NCI-H460 (cell line): ENCODE measurements around the gene ADIPOQ. TPM values are rescaled to one million over a fixed set of nuclear protein-coding genes. Genes with fewer than 3 reads are reported as not detected.
"Not testable (repeated sequence)": the region's sequence is repeated elsewhere in the genome, so short reads cannot be mapped to it uniquely, and the experiment has no call there.

Experiments used
- DNase-seq: peaks from one replicate; pipeline ENCODE4 v3.0.0-alpha.2; 2016; ENCODE audit warnings: low read depth; ENCODE audit errors: extremely low read depth
- total RNA-seq: library from RNA; depleted of rRNA; stranded (reverse); fragments of >200 nt; shearing (Covaris generic); gene quantifications from 2 replicates; pipeline ENCODE4 v1.2.3, GENCODE V29; 2014

The ADIPOQ gene
- total RNA-seq, 1 experiment from 2014 or later: not detected

DNA sequence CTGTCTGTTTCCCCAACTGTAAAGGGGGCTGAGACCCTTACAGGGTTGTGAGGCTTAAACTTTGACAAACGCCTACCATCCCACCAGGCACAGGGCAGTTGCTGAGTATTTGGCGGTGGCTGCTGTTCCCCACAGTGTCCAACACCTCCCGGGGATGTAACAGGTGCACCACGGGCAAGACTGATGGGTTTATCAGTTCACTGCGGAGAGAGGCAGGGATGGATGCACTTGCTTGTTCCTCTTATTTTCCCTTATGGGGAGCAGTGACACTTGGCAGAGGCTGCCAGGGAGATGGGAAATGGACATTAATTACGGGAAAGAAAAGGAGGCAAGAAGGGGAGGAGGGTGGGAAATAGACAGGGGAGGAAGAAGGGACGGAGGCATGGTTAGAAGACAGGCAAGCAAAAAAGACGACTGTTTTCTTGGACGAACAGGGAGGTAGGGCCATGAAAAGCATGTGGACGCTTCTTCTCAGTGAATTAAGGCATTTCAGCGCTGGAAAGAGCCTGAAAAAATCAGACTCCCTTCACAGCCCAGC lies 16.6 kb upstream of the ADIPOQ start:
- DNase-seq: no peak

DNA sequence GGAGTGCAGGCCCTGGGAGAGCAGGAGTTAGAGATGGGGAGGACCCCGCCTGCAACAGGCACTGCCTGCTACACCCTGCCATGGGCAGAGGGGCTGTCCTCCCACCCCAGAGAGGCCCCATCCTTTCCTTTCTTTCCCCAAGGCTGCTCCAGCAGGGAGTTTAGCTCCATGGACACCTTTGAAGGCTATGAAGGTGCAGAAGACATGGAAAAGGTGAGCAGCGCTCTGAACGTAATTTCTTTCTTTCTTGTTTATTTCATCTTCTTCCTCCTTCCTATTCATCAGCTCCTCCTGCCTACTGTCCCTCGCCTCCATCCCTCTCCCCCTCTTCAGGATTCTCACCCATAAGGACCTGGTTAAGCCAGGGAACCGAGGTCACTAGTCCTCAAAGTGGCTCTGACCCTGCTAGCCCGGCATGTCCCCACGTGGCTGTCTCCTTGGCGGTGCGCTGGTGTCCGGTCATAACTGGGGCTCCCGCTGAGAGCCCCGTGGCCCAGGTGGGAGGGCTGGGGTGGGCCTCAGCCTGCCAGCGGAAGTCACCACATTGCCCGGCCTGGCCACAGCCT lies 16.0 kb upstream of the ADIPOQ start:
- no peak for DNase-seq

DNA sequence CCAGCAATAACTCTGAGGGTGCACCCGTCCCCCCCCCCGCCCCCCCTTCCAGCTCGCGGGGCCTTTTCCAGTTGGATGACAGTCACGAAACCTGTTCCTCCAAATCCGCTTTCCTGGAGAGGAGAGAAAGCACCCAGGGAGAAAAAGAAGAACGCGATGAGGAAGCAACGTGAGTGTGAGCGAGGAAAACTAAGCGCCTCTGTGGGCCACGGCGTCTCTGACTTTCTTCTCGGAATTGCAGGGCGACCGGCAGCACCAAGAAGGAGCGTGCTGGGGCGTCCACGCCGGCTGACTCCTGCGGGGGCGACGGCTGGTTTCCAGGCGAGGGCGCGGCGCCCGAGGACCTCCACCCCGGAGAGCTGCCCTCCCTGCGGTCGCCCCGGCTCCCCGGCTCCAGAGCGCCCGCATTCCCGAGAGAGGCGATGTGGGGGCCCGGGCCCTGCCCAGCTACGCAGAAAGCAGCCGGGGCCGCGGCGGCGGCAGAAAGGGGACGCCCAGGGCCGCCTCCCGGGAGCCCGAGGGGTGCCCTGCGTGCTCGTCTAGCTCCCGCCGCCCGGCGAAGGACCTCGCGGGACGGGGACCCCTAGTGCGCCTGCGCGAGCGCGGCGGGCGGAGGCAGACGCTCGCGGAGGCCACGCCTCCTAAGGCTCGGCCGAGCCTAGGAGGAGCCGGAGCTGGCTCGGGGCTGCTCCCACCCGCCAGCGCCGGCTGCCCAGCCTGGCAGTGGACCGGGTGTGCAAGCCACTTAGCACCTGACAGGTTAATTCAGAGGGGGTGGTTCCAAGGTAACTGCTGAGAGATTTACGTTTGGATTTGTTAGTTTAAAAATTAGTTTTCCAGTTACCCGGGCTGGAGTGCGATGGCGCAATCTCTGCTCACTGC lies 15.3 kb upstream of the ADIPOQ start:
- DNase-seq: peak; percentile 72

DNA sequence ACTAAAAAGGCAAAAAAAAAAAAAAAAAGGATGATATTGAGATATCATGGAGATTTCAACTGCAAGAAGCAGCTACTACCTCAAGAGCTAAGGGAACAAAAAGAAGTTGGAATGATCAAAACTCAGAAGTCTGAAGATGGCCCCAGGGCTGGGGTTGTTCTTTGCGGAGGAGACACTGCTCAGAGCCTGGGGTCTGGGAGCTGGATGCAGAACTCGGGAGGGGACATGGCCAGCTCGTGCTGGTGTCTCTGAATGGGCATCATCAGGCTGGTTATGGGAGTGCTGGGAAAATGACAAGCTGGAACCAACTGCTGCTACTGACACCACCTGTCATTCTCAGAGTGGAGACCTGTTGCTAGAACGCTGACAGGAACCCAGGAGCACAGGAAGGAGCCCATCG lies 14.2 kb upstream of the ADIPOQ start:
- DNase-seq: no peak

DNA sequence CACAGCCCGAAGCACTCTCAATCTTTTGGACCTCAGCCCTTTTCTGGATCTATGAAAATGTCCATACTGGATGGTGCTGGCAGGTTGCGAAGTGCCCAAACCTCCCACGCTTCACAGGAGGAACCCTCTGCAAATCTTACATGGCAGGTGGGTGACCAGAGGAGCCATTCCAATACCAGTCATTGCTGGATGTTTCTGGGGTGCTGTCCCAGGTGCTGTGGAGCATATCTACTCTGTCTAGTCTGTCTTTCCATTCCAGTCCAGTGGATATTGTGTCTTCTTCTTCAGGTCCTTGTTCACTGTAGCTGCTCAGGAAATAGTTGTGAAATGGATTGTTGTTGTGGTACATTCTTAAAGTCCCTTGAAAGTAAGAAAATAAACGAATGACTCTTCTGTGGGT lies 10.7 kb upstream of the ADIPOQ start:
- no peak for DNase-seq

DNA sequence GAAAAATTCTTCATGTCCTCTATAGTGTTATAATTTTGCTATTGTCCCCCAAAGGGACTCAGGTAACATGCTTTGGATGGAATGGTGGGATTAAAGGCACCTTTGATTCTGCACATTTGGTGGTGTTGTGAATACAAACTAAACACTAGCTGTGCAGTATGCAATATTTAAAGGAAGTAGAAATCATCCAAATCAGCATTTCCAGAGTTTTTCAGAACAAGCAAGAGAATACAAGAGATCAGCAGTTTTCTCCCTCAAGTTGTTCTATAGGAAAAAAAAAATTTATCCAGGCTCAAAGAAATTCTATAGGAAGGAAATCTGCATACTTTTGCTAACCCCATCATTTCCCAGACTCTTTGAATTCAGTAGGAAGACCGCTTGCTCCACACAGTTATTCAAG lies 10.2 kb upstream of the ADIPOQ start:
- no peak for DNase-seq

DNA sequence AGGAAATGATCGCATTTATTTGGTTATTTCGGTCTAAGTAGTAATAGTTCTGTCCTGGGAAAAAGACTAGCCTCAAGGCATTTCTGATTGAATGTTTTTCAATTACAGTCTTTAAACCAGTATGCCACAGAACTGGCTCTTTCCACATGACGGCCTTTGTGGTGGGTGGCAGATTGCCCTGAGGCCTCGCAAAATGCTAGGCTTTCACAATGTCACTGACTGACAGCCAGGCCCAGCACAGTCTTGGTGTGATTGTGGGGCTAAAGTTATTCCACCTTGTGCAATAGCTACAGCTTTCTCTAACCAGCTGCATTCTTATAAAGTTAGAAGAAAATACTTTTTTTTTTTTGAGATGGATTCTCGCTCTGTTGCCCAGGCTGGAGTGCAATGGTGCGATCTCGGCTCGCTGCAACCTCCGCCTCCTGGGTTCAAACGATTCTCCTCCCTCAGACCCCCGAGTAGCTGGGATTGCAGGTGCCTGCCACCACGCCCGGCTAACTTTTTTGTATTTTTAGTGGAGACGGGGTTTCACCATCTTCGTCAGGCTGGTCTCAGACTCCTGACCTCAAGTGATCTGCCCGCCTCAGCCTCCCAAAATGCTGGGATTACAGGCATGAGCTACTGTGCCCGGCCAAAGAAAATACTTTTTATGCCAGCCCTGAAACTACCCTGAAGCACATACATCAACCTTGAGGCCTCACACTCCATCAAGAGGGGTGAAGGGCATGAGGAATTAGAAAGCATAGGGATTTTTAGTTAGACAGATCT lies 2.5 kb upstream of the ADIPOQ start:
- no peak for DNase-seq

DNA sequence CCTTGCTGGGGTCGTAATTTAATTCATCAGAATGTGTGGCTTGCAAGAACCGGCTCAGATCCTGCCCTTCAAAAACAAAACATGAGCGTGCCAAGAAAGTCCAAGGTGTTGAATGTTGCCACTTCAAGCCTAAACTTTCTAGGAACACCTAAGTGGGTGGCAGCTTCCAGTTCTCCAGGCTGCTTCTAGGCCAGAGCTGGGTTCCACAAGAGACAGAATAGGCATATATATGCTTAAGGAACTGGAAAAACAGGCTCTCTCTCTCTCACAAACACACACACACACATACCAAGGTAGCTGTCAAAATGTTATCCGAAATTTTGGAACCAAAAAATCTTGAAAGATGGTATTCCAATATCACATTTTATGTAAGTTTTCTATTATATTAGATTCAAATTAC lies 890 bp upstream of the ADIPOQ start:
- no peak for DNase-seq

DNA sequence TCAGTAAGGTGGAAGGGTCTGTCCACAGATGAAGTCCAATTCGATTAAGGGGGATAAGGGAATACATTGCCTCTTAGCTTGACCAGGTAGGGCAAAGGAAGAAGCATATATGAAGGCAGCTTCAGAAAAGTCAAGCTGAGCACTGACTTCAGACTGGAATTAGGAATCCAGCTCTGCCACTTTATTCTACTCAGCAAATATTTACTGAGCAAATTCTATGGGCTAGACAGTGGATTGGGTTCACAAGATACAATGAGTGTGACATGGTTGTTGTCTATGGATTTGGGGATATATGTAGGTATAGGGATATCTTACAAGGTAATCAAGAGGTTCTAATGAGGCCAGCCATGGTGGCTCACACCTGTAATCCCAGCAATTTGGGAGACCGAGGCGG lies 526 bp downstream of the ADIPOQ start:
- no peak for DNase-seq

DNA sequence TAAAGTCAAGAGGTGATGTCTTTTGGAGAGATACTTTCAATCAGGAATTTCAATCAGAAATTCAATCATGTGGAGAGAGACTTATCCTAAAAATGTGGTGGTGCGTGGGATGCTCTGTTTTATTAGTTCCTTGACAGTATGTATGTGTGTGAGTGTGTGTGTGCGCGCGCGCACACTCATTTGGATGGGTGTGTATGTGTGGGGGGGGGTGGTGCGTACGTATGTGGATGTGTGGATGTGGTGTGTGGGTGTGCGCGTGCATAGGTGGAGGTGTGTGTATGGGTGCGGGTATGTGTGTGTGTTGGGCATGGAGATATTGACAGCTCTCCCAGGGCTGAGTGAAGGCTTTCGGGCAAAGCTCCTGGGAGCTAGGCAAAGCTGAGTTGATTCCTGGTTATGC lies 2.4 kb downstream of the ADIPOQ start:
- no peak for DNase-seq

DNA sequence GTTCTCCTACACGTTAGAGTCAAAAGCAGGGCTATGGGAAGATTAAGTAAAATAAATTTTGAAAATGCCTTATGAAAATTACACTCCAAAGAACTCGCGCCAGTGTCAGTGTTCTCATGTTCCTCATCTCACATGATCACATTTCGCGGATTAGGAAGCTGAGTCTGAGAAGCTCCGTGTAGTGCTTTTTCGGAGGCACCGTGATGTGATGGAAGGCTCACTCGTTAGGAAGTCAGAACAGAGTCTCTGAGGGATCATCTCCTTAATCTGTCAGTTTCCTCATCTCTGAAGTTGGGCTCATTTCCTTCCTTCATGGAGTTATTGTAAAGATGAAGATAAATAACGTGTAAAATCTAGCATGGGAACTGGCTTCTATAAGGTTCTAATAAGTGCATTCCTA lies 3.2 kb downstream of the ADIPOQ start:
- no peak for DNase-seq

DNA sequence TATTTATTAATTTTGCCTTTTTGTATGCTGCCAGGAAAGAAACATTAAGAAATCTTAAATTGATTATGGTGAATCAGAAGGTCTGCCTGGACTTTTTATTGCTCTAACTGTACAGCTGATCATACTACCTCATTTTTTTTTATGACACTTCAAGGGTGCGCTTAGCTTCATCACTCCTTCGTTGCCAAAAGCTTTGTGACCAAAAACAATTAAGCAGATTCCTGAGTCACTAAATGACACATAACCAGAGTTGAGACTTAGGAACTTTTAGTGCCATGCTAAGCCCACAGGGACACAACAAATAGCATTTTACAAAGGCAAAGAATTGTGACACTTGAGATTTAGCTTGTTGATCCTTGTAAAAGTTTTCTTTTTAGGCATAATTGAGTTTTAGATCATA lies 4.9 kb downstream of the ADIPOQ start:
- no peak for DNase-seq

DNA sequence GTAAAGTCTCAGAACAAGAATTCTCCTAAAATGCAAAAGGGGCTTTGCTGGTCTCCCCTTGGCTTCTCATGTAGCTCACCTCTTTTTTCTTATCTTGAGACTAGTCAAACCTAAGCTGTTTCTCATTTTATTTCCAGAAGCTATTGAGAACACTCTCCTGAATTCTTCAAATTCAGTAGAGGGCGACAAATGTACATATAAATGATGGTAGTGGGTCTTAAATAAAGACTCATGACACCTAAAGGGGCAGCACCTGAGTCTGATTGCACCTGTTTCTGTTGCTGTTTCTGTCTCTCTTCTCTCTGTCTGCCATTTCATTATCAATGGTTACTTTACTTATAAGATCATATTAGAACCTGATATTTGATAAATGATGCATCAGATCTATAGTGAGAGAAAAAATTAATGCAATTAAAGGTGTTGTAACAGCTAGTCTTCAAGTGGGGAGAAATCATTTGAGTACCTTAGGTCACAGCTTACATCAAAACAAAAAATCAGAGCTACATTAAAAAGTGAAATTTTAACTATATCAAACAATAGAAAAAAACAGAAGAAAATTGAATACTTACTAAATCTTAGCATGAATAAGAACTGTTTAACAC lies 7.0 kb downstream of the ADIPOQ start:
- DNase-seq: peak; percentile 43

DNA sequence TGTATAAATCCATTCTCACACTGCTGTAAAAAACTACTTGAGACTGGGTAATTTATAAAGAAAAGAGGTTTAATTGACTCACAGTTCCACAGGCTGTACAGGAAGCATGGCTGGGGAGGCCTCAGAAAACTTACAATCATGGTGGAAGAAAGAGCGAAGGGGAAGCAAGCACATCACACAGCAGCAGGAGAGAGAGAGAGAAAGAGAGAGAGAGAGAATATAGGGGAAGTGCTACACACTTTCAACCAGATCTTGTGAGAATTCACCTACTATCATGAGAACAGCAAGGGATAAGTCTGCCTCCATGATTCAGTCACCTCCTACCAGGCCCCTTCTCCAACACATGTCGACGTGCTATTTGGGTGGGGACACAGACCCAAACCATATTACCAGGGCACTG lies 9.3 kb downstream of the ADIPOQ start:
- not testable (repeated sequence) for DNase-seq

DNA sequence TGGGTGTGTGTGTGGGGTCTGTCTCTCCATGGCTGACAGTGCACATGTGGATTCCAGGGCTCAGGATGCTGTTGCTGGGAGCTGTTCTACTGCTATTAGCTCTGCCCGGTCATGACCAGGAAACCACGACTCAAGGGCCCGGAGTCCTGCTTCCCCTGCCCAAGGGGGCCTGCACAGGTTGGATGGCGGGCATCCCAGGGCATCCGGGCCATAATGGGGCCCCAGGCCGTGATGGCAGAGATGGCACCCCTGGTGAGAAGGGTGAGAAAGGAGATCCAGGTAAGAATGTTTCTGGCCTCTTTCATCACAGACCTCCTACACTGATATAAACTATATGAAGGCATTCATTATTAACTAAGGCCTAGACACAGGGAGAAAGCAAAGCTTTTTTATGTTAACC lies 10.5 kb downstream of the ADIPOQ start:
- DNase-seq: no peak

DNA sequence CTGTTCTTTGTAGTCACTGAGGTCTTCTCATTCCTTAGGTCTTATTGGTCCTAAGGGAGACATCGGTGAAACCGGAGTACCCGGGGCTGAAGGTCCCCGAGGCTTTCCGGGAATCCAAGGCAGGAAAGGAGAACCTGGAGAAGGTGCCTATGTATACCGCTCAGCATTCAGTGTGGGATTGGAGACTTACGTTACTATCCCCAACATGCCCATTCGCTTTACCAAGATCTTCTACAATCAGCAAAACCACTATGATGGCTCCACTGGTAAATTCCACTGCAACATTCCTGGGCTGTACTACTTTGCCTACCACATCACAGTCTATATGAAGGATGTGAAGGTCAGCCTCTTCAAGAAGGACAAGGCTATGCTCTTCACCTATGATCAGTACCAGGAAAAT lies 11.6 kb downstream of the ADIPOQ start:
- DNase-seq: no peak

DNA sequence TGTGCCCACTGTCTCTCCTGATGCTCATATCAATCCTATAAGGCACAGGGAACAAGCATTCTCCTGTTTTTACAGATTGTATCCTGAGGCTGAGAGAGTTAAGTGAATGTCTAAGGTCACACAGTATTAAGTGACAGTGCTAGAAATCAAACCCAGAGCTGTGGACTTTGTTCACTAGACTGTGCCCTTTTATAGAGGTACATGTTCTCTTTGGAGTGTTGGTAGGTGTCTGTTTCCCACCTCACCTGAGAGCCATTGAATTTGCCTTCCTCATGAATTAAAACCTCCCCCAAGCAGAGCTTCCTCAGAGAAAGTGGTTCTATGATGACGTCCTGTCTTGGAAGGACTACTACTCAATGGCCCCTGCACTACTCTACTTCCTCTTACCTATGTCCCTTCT lies 12.4 kb downstream of the ADIPOQ start:
- DNase-seq: no peak

DNA sequence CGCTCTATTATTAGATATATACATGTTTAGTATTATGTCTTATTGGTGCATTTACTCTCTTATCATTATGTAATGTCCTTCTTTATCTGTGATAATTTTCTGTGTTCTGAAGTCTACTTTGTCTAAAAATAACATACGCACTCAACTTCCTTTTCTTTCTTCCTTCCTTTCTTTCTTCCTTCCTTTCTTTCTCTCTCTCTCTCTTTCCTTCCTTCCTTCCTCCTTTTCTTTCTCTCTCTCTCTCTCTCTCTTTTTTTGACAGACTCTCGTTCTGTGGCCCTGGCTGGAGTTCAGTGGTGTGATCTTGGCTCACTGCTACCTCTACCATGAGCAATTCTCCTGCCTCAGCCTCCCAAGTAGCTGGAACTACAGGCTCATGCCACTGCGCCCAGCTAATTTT lies 15.2 kb downstream of the ADIPOQ start:
- DNase-seq: no peak

DNA sequence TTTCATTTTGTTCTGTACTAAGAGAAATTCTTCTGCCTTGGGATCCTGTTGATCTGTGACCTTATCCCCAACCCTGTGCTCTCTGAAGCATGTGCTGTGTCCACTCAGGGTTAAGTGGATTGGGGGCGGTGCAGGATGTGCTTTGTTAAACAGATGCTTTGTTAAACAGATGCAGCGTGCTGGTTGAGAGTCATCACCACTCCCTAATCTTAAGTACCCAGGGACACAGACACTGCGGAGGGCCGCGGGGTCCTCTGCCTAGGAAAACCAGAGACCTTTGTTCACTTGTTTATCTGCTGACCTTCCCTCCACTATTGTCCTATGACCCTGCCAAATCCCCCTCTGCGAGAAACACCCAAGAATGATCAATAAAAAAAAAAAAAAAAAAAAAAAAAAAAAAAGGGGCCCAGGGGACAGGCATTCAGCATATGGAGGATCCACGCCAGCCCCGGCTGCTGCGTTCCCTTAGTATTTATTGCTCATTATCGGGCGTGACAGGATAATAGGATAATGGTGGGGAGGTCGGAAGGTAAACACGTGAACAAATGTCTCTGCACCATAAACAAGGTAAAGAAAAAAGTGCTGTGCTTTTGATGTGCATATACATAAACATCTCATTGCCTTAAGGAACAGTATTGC lies 22.8 kb downstream of the ADIPOQ start:
- DNase-seq: not testable (repeated sequence)

DNA sequence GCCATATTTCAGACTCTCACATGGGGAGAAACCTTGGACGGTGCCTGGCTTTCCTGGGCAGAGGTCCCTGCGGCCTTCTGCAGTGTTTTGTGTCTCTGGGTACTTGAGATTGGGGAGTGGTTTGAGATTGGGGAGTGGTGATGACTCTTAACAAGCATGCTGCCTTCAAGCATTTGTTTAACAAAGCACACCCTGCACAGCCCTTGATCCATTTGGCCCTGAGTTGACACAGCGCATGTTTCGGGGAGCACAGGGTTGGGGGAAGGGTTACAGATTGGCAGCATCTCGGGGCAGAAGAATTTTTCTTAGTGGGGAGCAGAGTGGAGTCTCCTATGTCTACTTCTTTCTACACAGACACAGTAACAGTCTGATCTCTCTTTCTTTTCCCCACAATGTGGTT lies 23.6 kb downstream of the ADIPOQ start:
- not testable (repeated sequence) for DNase-seq
